ENCODE data around the gene CHST8. TPM values are rescaled to one million over a fixed set of nuclear protein-coding genes. Genes with fewer than 3 reads are reported as not detected.
A peak's percentile ranks its signal among the peaks of the same experiment; 100 is the strongest.

CHST8 gene, protein sequence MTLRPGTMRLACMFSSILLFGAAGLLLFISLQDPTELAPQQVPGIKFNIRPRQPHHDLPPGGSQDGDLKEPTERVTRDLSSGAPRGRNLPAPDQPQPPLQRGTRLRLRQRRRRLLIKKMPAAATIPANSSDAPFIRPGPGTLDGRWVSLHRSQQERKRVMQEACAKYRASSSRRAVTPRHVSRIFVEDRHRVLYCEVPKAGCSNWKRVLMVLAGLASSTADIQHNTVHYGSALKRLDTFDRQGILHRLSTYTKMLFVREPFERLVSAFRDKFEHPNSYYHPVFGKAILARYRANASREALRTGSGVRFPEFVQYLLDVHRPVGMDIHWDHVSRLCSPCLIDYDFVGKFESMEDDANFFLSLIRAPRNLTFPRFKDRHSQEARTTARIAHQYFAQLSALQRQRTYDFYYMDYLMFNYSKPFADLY
- total RNA-seq = not detected

DNA sequence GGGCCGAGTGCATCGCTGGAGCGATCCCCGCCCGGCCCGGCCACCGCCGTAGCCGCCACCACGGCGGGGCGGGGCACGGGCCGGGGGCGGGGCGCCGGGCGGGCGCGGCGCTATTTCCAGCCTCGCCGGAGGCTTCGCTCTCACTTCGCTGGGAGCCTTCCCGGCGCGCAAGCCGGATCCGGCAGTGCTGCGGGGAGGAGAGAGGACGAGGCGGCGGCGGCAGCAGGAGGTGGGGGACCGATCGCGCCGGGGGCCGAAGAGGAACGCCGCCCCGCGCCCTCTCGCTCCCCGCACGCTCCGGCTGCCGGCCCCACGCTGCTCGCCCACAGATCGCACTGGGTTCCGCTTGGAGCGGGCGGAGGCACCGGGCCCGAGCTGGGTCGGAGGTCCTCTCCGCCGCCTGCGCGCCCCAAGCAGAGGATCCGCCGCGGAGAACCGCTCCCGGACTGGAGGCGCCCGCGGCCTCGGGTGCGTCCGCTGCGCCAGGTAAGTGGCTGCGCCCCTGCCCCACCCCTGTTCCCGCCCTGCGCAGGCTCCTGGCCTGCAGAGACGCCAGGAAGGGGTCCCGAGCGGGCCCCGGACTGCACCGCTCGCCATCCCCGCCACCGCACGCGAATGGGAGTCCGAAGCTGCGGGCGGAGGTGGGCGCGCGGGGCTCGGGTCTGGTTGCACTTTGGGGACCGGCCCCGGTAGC lies at the start of gene CHST8:
CHST8 (plus strand) TSS at position 143 of the 694 bp plus-strand sequence. CDS start 67,309 bp downstream, outside the sequence.
- ATAC-seq (peak; percentile 4 to 12), DNase-seq (ENCODE audit: low spot score) (no peak)
- Mint-ChIP-seq H3K4me3 (no peak within 1 kb of the TSS), H3K27me3 (peaks cover 35 to 40% of the 10 kb centered on the region in 2 donors), H3K27ac (no peak within 1 kb of the TSS), H3K4me1 (ENCODE audit: low read depth in 2 of 2) (no peaks in the 10 kb centered on the region), H3K36me3 (no peaks in the 10 kb centered on the region), H3K9me3 (no peaks in the 10 kb centered on the region)

DNA sequence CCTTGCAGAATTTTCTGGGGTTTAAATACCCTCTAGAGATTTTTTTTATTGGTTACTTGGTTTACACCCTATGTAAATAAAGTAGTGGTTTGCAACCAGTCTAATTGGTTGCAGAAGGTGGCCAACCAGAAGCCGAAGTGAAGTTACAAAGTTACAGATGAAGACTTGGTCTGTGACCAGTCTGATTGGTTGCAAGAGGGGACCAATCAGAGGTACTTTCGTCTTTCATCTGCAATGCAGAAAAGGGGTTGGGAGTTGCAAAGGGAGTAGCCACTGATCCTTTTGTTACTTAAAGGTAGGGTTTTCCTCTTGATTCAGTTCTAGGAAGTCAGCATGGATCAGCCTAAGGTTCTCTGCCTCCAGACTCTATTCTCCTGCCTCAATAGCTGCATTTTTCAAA lies 48.8 kb upstream of the CHST8 start:
- no peak for ATAC-seq
- peaks cover 10% of the 10 kb centered on the region for H3K9me3 Mint-ChIP-seq
- H3K36me3 Mint-ChIP-seq = peaks cover 13% of the 10 kb centered on the region
- DNase-seq (ENCODE audit: low spot score) = peak; percentile 56
- no peaks in the 10 kb centered on the region for H3K4me1 Mint-ChIP-seq (ENCODE audit: low read depth in 2 of 2)
- H3K27me3 Mint-ChIP-seq = peaks cover 36 to 59% of the 10 kb centered on the region in 2 donors
- H3K4me3 Mint-ChIP-seq = no peak overlapping the region
- no peak overlapping the region for H3K27ac Mint-ChIP-seq

DNA sequence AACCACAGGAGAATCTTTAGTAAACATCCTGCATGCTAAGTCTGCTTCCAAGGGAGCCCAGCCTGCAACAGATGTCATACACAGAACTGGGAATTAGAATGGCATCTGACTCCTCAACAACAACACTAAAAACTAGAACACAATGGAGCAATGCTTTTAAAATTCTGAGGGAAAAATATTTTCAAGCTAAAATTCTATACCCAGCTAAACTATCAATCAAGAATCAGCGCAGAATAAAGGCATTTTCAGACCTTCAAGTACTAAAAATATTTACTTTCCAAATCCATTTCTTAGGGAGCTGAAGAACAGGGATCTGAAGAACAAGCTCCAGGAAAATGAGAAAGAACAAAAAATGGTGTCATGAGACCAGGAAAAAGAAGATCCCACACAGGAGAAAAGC lies 46.9 kb upstream of the CHST8 start:
- DNase-seq (ENCODE audit: low spot score) (no peak), ATAC-seq (no peak)
- Mint-ChIP-seq H3K9me3 (peaks cover 10% of the 10 kb centered on the region), H3K4me3 (no peak overlapping the region), H3K4me1 (ENCODE audit: low read depth in 2 of 2) (no peaks in the 10 kb centered on the region), H3K27me3 (peaks cover 28 to 47% of the 10 kb centered on the region in 2 donors), H3K36me3 (peaks cover 13% of the 10 kb centered on the region), H3K27ac (no peak overlapping the region)

DNA sequence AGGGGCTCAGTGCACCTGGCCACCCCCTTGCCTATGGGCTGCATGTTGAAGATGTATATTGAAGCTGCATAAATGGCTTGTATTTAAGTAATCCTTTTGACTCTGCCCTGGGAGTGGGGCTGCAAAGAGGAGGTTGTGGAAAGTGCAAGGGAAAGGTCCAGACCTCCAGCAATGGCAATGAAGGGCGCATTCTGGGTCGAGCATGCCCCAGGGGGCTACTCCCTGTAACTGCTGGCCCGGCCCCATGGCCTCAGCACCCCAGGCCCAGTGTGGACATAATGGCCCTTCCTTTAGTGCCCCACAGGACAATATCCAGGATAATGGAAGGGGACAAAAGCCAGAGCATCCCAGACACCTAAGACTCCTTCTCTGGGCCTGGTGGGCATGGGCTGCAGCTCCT lies 43.1 kb upstream of the CHST8 start:
- Mint-ChIP-seq H3K27ac (no peak overlapping the region), H3K4me3 (no peak overlapping the region), H3K36me3 (peaks cover 13% of the 10 kb centered on the region), H3K9me3 (peaks cover 10% of the 10 kb centered on the region), H3K4me1 (ENCODE audit: low read depth in 2 of 2) (no peaks in the 10 kb centered on the region), H3K27me3 (peaks cover 13 to 15% of the 10 kb centered on the region in 2 donors)
- no peak for ATAC-seq
- DNase-seq (ENCODE audit: low spot score) = peak; percentile 32

DNA sequence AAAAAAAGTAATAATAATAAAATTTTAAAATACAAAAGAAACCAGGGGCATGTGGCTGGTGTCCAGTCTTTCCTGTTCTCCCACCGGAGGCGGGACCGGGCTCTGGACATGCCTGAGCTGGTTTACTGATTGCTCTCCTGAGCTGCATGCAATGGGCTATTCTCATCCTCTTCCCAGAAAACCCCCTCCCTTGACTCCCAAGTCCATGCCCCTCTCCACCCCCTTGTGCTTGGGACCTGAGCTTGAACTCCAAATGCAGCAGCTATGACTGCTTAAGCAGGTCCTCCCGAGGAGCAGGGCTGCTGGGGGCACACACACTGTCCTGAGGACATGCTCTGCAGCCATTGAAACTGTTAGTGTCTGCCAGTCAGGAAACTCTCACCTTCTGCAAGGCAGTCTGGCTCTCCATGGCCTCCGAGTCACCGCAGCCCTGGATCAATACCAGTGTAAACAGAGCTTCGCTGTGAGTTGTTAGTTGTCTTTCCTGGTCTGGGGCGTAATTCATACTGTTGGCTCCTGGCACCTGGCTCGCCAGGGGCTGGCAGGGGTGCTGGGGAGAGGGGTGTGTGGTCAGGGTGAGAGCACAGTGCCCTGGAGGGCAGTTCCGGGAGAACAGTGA lies 41.6 kb upstream of the CHST8 start:
- H3K27ac Mint-ChIP-seq = no peak overlapping the region
- ATAC-seq = peak; percentile 20 to 29
- no peak overlapping the region for H3K4me3 Mint-ChIP-seq
- H3K36me3 Mint-ChIP-seq = no peaks in the 10 kb centered on the region
- DNase-seq (ENCODE audit: low spot score) = peak; percentile 29
- H3K4me1 Mint-ChIP-seq (ENCODE audit: low read depth in 2 of 2) = no peaks in the 10 kb centered on the region
- H3K27me3 Mint-ChIP-seq = peaks cover 7 to 8% of the 10 kb centered on the region in 2 donors
- H3K9me3 Mint-ChIP-seq = no peaks in the 10 kb centered on the region

DNA sequence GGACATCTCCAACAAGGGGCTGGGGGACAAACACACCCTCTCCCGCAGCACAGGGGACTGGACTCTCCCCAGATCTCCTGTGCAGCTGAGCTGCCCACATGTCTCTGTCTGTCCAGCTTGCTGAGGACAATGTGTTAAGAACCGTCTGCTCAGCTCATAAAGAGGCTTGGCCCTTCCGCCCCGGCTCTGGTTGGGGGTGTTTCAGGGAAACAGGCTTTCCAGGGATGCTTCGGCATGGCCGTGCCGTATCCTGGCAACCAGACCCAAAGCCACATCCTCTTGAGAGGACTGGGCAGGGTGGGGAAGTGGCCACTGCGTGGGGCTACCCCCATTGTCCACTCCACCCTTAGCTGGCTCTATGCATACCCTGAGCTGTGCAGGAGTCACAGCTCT lies 41.1 kb upstream of the CHST8 start:
- no peak overlapping the region for H3K27ac Mint-ChIP-seq
- ATAC-seq (peak in 1 of 2 donors; percentile 25), DNase-seq (ENCODE audit: low spot score) (no peak)
- H3K9me3 Mint-ChIP-seq = no peaks in the 10 kb centered on the region
- no peak overlapping the region for H3K4me3 Mint-ChIP-seq
- H3K4me1 Mint-ChIP-seq (ENCODE audit: low read depth in 2 of 2) = no peaks in the 10 kb centered on the region
- no peaks in the 10 kb centered on the region for H3K36me3 Mint-ChIP-seq
- peaks cover 7 to 8% of the 10 kb centered on the region in 2 donors for H3K27me3 Mint-ChIP-seq

DNA sequence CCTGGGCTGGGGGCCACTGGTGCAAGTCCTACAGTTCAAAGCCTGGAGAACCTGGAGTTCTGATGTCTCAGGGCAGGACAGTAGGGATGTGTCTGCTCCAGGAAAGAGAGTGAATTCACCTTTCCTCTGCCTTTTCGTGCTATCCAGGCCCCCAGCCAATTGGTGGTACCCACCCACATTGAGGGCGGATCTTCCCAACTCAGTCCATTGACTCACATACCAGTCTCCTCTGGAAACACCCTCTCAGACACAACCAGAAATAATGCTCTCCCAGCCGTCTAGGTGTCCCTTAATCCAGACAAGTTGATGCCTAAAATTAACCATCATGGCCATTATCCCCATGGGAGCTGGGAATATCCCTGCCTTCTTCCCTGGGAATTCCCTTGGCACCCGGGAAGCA lies 38.8 kb upstream of the CHST8 start:
- Mint-ChIP-seq H3K27me3 (peaks cover 7 to 10% of the 10 kb centered on the region in 2 donors), H3K4me1 (ENCODE audit: low read depth in 2 of 2) (no peaks in the 10 kb centered on the region), H3K9me3 (peaks cover 5% of the 10 kb centered on the region), H3K36me3 (no peaks in the 10 kb centered on the region), H3K4me3 (no peak overlapping the region), H3K27ac (no peak overlapping the region)
- DNase-seq (ENCODE audit: low spot score) (no peak), ATAC-seq (no peak)

DNA sequence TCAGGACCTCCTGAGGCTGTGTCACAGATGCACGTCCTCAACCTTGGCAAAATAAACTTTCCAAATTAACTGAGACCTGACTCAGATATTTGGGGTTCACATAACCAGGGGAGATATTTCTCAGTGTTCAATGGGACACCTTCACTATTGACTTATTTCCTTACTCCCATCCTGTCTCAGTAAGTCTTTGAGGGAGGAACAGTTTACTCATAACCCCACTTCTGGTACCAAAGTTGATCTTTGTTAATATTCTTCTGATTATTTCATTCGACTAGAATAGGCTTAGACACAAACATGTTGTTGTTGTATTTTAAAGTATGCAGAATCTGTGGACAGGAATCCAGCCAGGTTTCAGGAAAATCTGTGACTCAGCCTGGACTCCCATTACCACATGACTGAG lies 34.6 kb upstream of the CHST8 start:
- no peak overlapping the region for H3K27ac Mint-ChIP-seq
- no peaks in the 10 kb centered on the region for H3K36me3 Mint-ChIP-seq
- H3K9me3 Mint-ChIP-seq = peaks cover 5% of the 10 kb centered on the region
- ATAC-seq (no peak), DNase-seq (ENCODE audit: low spot score) (no peak)
- H3K4me3 Mint-ChIP-seq = no peak overlapping the region
- H3K27me3 Mint-ChIP-seq = peaks cover 10 to 14% of the 10 kb centered on the region in 2 donors
- H3K4me1 Mint-ChIP-seq (ENCODE audit: low read depth in 2 of 2) = no peaks in the 10 kb centered on the region

DNA sequence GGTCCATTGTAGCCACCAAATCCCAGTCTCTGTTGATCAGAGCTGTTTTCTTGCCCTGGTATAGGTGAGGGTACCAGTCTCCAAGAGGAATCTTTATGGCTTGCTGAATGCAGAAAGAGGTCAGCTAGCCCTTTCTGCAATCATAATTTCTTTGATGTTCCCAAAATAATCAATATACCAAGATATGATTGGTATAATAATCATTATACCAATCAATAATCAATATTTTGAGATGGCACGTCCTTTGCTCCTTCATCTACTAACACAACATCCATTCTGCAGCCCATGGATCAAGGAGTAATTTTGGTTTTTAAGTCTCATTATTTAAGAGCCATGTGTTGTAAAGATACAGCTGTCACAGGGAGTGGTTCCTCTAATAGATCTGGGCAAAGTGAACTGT lies 31.5 kb upstream of the CHST8 start:
- ATAC-seq (no peak), DNase-seq (ENCODE audit: low spot score) (no peak)
- Mint-ChIP-seq H3K27ac (no peak overlapping the region), H3K36me3 (no peaks in the 10 kb centered on the region), H3K4me1 (ENCODE audit: low read depth in 2 of 2) (no peaks in the 10 kb centered on the region), H3K27me3 (peaks cover 15 to 32% of the 10 kb centered on the region in 2 donors), H3K9me3 (peaks cover 5% of the 10 kb centered on the region), H3K4me3 (no peak overlapping the region)

DNA sequence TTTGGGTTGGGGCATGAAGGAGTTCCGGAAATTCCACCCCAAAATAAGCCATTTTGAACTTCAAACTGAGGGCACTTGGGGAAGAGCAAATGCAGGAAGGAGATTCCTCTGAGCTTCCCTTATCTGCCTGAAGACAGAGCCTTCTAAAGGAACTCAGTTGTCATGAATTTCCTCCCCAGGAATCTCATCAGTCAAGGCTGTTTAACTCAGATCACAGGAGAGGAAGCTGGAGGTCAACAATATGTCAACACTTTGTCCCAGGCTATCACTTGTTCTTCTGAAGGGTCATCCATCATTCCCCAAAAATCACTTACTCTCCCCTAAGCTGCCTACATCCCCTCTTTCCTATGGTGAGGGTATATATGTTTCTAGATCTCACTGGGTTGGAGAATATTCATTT lies 26.0 kb upstream of the CHST8 start:
- no peaks in the 10 kb centered on the region for H3K4me1 Mint-ChIP-seq (ENCODE audit: low read depth in 2 of 2)
- no peak overlapping the region for H3K27ac Mint-ChIP-seq
- peaks cover 22 to 38% of the 10 kb centered on the region in 2 donors for H3K27me3 Mint-ChIP-seq
- no peak for ATAC-seq
- H3K36me3 Mint-ChIP-seq = no peaks in the 10 kb centered on the region
- no peaks in the 10 kb centered on the region for H3K9me3 Mint-ChIP-seq
- no peak overlapping the region for H3K4me3 Mint-ChIP-seq
- no peak for DNase-seq (ENCODE audit: low spot score)

DNA sequence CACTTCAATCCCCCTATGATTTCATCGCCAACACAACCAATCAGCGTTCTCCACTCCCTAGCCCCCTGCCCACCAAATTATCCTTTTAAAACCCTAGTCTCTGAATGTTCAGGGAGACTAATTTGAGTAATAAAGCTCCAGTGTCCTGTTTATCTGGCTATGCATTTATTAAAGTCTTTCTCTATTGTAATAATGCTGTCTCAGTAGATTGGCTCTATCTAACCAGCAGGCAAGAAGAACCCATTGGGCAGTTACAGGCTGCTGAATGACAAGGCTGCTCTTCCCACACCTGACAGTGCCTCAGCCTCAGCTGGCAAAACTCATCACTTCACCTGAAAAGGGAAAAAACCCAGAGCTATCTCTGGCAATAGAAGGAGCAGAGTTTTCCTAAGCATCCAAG lies 20.2 kb upstream of the CHST8 start:
- H3K4me3 Mint-ChIP-seq = no peak overlapping the region
- ATAC-seq (no peak), DNase-seq (ENCODE audit: low spot score) (no peak)
- H3K27ac Mint-ChIP-seq = no peak overlapping the region
- H3K27me3 Mint-ChIP-seq = peaks cover 25 to 29% of the 10 kb centered on the region in 2 donors
- peaks cover 5% of the 10 kb centered on the region for H3K36me3 Mint-ChIP-seq
- H3K9me3 Mint-ChIP-seq = peaks cover 8% of the 10 kb centered on the region
- no peaks in the 10 kb centered on the region for H3K4me1 Mint-ChIP-seq (ENCODE audit: low read depth in 2 of 2)

DNA sequence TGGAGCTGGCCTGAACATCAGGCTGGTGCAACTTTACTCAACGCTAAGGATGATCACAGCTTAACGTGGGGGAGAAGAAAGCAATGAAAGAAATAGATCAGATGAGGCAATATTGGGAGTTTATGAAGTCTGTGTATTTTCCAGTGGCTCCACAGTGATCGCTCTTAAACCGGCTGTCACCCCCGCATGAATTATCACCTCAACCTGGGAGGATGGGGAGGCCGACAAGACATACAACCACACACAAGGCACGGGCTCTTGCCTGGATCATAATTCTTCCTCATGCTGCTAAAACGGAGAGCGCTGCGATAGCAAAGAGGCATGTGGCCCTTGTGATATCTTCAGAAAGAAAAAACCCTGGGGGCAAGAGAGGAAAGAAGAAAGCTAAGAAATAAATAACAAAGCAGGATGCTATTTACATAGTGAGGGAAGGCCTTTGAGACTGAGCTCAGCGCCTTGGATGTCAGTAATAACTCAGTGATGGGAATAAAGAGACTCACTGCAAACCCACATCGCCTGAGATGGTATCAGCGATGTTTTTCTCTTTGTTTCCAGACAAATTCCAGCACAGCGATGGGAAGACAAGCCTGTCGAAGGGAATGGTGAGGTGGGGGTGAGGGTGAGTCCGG lies 19.1 kb upstream of the CHST8 start:
- ATAC-seq (no peak), DNase-seq (ENCODE audit: low spot score) (no peak)
- peaks cover 5% of the 10 kb centered on the region for H3K36me3 Mint-ChIP-seq
- H3K9me3 Mint-ChIP-seq = peaks cover 8% of the 10 kb centered on the region
- no peak overlapping the region for H3K4me3 Mint-ChIP-seq
- no peak overlapping the region for H3K27ac Mint-ChIP-seq
- no peaks in the 10 kb centered on the region for H3K4me1 Mint-ChIP-seq (ENCODE audit: low read depth in 2 of 2)
- H3K27me3 Mint-ChIP-seq = peaks cover 22 to 40% of the 10 kb centered on the region in 2 donors

DNA sequence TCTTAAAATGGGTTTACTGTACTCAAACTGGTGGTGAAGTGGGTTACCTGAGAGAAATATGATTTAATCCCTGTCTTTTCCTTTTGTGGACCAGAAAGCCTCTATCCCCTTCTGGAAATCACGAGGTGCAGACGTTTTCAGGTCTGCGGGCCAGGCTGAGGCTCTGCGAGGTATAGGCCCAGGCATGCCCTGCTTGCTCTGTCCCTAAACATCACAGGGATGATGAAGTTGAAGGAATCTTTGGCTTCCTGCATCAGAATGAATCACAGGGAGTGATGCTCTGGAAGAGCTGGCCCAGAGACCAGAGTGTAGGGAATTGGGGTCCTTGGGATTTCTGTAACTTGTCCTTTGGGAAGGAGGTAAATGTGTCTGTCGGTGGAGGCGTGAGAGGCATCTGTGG lies 18.4 kb upstream of the CHST8 start:
- Mint-ChIP-seq H3K4me1 (ENCODE audit: low read depth in 2 of 2) (no peaks in the 10 kb centered on the region), H3K4me3 (no peak overlapping the region), H3K27ac (no peak overlapping the region), H3K36me3 (peaks cover 5% of the 10 kb centered on the region), H3K27me3 (peaks cover 25 to 43% of the 10 kb centered on the region in 2 donors), H3K9me3 (peaks cover 8% of the 10 kb centered on the region)
- DNase-seq (ENCODE audit: low spot score) (no peak), ATAC-seq (no peak)

All from natural killer cell treated with Interleukin-12 subunit alpha and Interleukin-12 subunit beta and Interleukin-15 and Interleukin-18, amount 100 ng/mL, for 72 hours (primary cell).